GM21526 (cell line): ENCODE data around the gene UNC45A.
"Not testable (repeated sequence)": the region's sequence is repeated elsewhere in the genome, so short reads cannot be mapped to it uniquely, and the experiment has no call there.

Source experiments
- ATAC-seq: cut with Tn5 transposase; IDR thresholded peaks from one replicate; pipeline ENCODE4 v1.9.1; 2021; ENCODE audit warnings: moderate library complexity; ENCODE audit not compliant: unreplicated experiment, low FRiP score

The UNC45A gene

DNA sequence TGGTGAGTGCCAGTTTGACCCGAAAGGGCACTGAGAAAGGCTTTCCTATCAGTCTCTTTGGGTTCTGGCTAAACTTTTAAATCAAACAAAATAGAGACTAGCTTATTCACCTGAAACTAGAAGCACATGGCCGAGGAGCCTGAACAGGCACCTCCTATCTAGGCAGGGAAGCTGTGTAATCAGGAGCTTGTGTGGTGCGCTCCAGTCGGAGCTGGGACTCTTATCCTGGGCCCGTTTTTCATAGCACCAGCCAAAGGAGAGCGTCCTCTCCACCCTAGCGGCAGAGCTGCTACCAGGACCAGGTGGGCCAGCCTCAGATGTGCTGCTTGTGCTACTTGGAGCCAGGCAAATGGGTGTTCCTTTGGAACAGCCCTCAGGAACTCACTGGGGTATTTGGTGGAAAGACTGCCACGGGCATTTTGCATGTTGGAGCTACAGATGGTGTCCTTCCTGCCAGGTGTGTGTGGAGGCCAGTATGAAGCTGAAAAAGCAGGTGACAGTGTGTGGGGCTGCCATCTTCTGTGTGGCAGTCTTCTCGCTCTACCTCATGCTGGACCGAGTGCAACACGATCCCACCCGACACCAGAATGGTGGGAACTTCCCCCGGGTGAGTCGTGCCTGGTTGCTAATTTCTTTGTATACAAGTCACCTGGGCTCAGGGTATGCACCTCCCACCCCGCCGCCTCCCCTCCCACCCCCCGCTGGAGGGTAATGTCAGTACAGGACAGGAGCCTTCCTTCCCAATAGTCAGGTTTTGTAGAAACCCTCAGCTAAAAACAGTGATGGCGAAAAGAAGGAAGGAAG lies 31.1 kb upstream of the UNC45A start:
- no peak for ATAC-seq

DNA sequence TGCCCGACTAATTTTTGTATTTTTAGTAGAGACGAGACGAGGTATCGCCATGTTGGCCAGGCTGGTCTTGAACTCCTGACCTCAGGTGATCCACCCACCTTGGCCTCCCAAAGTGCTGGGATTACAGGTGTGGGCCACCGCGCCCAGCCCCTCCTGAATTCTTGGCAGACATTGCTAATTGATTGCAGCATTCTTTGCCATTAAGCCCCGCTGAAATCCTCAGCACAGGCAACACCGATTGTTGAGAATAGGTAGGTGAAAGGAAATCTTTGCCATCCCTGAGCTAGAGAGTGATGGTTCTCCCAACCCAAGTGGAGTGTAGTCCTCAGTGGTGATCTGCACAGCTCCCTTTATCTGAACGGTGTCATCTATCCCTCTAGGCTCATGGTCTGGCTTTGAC lies 30.3 kb upstream of the UNC45A start:
- no peak for ATAC-seq

DNA sequence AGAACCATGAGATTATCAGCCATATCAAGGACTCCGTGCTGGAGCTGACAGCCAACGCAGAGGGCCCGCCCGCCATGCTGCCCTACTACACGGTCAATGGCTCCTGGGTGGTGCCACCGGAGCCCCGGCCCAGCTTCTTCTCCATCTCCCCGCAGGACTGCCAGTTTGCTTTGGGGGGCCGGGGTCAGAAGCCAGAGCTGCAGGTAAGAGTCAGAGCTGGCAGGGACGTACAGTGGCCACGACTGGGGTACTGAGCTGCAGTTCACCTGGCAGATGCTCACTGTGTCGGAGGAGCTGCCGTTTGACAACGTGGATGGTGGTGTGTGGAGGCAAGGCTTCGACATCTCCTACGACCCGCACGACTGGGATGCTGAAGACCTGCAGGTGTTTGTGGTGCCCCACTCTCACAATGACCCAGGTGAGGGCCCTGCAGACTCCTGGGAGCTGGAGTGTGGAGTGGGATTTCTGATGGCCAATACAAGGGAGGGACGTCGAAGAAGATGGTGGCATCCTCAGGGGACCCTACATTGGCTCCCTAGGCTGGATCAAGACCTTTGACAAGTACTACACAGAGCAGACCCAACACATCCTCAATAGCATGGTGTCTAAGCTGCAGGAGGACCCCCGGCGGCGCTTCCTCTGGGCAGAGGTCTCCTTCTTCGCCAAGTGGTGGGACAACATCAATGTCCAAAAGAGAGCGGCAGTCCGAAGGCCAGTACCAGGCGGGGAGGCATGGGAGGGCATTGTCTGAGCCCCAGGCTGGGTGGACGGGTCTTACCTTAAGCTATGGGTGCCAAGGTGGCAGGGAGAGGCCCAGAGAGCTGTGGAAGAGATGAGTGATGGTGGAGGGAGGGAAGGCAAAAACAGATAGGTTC lies 29.5 kb upstream of the UNC45A start:
- ATAC-seq: no peak

DNA sequence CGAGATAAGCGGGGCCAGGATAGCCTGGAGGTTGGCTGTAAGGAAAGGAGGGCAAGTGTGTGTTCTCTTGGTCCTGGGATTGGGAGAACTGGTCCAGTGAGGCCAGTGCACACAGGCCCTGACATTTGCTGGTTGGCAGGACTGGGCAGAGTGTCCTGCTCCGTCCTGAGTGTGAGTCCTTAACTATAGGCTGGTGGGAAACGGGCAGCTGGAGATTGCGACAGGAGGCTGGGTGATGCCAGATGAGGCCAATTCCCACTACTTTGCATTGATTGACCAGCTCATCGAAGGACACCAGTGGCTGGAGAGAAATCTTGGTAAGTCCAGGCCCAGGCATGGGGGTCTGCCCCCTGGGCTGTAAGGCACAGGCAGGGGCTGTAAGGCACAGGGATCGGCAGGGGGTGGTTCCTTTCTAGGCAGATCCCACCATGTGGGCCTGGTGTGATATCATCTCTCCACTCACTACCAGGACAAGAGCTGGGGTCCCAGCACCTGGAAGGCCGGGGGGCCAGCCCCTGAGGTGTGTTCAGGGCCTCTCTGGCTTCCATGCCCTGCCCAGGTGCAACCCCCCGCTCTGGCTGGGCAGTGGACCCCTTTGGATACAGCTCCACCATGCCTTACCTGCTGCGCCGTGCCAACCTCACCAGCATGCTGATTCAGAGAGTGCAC lies 28.8 kb upstream of the UNC45A start:
- ATAC-seq: no peak

DNA sequence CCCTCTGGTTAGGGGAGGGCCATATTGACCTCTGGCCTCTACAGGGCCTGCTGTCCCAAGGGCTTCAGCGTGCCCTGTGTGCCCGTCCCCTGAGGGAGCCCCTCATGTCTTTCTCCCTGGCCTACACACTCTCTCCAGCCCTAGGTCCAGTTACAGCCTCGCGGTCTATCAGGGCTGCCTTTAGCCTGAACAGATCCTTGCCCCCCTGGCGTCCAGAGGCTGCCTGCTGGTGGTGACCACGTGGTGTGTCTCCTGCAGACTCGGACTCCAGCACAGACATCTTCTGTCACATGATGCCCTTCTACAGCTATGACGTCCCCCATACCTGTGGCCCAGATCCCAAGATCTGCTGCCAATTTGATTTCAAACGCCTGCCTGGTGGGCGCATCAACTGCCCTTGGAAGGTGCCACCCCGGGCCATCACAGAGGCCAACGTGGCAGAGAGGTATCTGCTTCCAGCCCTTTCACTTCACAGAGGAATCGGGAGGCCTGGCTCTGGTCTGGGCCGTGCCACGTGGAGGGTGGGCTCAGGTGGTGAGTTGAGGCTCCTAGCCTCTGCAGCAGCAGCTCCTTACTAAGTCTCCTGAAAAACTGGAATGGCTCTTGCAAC lies 27.9 kb upstream of the UNC45A start:
- ATAC-seq: no peak

DNA sequence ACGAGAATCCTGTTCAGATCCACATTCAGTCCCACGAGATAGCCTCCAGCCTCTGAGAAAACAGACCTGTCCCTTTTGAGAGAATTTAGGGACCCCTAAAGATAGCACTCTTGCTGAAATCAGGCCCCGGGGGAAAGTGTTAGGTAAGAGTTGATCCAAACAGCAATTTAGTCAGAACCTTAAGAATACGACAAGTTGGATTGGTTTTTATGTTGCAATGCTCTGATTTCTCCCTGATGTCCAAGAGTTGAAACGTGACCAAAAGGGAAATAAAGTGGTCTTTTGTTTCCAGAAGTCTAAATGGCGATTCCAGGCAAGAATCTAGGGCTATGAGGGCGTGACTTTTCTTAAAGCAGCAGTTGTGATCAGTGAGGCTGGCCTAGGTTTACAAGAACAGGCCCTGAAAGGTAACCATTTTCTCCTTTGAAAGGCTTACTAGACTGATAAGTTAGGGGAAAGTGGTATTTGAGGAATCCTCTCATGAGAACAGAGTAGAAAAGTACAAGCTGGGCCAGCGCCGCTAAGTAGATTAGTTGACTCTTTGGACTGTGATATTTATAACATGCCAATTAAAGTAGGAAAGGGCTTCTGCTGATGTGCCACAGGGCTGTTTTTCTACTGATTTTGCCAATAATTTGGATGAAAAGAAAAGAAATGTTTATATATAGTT lies 27.1 kb upstream of the UNC45A start:
- ATAC-seq: no peak

DNA sequence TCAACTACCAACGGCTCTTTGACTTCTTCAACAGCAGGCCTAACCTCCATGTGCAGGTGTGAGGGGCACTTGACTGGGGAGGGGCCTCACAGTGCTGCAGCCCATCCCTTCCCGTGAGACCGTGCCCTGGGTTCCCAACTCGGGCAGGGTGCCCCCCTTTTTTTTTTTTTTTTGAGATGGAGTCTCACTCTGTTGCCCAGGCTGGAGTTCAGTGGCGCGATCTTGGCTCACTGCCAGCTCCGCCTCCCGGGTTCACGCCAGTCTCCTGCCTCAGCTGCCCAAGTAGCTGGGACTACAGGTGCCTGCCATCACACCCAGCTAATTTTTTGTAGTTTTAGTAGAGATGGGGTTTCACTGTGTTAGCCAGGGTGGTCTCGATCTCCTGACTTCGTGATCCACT lies 25.6 kb upstream of the UNC45A start:
- not testable (repeated sequence) for ATAC-seq

DNA sequence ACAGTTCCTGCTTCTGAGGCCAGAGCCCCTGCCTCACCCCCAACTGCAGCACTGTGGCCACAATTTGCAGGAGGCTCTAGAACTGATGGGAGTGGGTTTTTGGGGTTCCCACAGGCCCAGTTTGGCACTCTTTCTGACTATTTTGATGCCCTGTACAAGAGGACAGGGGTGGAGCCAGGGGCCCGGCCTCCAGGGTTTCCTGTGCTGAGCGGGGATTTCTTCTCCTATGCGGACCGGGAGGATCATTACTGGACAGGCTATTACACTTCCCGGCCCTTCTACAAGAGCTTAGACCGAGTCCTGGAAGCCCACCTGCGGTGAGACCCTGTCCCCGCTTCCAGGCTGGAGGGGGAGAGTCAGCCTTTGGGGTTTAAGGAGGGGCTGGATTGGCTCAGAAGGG lies 25.1 kb upstream of the UNC45A start:
- ATAC-seq: no peak

DNA sequence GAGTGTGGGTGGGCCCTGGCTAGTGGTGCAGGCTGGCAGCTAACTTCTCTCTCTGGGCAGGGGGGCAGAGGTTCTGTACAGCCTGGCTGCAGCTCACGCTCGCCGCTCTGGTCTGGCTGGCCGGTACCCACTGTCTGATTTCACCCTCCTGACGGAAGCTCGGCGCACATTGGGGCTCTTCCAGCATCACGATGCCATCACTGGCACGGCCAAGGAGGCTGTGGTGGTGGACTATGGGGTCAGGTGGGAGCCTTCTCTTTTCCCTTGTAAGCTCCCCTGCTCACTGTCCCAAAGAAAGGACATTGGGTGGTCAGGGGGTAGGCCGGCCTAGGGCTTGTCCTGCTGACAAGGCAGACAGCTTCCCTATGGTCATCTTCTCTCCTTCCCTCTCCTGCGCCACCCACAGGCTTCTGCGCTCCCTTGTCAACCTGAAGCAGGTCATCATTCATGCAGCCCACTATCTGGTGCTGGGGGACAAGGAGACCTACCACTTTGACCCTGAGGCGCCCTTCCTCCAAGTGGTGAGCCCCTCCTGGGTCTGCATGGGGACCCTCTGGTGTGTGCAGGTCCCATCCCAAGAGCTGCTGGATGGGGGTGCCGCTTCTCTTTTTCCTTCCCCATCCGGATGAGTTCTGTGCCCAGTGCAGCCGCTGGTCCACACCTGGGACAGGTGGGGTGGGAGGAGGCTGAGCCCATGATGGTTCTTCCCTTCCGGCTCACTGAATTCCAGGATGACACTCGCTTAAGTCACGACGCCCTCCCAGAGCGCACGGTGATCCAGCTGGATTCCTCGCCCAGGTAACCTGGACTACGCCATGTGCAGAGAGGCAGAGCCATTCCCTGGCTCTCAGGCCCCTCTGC lies 24.4 kb upstream of the UNC45A start:
- ATAC-seq: no peak

DNA sequence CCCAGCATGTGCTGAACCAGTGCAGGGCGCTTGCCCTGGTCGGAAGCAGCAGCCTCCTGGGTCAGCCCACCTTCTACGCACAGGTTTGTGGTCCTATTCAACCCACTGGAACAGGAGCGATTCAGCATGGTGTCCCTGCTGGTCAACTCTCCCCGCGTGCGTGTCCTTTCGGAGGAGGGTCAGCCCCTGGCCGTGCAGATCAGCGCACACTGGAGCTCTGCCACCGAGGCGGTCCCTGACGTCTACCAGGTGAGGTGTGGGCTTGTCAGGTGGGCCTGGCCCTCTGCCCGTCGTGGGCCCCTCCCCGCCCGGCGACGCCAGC lies 23.8 kb upstream of the UNC45A start:
- no peak for ATAC-seq

DNA sequence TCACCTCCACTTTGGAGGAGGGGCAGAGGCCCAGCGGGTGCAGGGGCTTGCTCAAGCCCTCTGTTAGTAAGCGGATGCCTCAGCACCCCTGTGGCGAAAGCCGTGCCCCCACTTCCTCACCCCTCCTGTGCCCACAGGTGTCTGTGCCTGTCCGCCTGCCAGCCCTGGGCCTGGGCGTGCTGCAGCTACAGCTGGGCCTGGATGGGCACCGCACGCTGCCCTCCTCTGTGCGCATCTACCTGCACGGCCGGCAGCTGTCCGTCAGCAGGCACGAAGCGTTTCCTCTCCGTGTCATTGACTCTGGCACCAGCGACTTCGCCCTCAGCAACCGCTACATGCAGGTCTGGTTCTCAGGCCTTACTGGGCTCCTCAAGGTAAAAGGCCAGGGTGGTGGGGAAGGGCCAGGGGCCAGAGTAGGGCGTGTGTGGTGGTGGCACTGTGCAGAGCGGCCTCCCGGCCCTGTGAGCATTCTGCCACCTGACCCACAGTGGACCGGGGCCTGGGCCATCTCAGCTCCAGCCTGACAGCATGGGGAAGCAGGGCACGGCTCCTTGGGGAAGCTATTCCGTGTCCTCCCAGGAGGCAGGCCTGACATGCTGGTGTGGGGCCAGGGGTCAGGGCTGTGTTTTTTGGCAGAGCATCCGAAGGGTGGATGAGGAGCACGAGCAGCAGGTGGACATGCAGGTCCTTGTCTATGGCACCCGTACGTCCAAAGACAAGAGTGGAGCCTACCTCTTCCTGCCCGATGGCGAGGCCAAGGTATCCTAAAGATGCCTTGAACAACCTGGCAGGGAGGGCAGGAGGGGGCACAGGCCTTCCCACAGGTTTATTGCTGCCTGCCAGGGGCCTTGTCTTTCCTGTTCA lies 22.9 kb upstream of the UNC45A start:
- no peak for ATAC-seq

DNA sequence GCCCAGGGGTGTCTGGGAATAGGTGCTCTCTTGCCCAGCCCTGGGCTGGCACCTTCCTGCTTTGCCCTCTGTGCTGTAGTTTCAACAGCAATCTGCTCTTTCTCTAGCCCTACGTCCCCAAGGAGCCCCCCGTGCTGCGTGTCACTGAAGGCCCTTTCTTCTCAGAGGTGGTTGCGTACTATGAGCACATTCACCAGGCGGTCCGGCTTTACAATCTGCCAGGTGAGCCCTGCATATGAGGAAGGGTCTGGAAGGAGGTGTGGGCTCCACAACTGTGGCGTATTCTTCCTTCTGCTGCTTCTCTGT lies 22.4 kb upstream of the UNC45A start:
- no peak for ATAC-seq

DNA sequence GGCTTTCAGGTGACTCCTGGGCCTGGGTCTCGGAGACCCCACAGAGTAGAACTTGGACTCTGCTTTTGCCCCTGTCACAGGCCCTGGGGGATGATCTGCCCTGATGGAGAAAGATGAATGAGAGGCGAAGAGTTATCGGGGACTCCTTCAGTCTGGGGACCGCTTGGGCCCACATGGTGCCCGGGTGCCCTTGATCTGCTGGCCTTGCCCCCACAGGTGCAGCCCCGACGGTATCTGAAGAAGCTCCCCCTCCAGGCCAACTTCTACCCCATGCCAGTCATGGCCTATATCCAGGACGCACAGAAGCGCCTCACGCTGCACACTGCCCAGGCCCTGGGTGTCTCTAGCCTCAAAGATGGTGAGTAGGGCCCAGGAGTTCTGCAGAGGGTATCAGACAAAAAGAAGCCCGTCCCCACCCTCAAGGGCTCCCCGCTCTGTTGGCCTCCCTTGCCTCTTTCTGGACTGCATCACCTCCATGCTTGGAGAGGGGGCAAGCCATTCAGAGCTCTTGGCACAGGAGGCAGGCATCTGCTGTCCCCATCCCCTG lies 21.6 kb upstream of the UNC45A start:
- no peak for ATAC-seq

DNA sequence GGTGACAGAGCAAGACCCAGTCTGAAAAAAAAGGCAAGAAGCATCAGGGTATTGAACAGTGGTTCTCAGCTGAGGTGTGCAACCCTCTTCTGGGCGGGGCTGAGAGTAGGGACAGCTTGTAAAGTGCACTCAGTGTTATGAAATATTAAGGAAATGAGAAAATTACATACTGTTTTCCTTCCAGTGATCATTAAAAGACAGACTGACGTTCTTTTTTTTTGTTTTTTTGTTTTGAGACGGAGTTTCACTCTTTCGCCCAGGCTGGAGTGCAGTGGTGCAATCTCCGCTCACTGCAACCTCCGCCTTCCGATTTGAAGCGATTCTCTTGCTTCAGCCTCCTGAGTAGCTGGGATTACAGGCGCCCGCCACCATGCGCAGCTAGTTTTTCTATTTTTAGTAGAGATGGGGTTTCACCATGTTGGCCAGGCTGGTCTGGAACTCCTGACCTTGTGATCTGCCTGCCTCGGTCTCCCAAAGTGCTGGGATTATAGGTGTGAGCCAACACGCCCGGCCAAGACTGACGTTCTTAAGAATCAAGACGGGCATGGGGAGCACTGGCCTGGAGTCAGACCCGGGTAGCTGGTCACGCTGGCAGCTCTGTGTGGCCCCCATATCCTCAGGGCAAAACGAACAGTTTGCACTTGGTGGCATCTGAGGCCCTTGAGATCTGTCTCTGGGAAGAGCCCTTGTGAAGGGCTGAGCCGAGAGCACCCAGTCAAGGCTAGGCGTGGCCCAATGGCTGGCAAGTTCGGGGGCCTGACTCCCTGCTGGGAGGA lies 20.6 kb upstream of the UNC45A start:
- no peak for ATAC-seq

DNA sequence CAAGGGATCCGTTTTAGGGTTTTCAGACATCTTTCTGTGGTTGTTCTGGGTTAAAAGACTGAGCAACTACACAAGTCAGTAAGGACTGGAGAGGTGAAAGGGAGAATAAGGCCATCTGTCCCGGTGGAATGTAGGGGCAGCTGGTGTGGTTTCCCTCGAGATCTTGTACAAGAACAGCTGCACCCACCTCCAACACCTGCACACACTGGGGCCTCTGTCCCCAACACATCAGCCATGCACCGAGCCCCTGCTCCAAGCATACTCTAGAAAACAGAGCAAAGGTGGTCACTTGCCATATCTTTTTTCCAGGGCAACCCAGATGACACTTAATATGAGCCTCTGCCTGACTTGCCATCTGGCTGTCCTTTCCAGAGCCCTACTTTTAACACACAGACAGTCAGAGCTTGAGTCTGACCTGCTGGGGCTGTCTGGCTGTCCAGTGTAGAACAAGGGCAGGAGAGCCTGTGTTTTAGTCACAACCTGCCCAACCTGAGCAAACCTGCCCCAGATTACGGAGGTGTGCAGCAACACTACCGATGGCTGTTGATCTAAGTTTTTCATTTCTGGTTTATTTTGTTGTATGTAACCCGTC lies 19.8 kb upstream of the UNC45A start:
- ATAC-seq: no peak

DNA sequence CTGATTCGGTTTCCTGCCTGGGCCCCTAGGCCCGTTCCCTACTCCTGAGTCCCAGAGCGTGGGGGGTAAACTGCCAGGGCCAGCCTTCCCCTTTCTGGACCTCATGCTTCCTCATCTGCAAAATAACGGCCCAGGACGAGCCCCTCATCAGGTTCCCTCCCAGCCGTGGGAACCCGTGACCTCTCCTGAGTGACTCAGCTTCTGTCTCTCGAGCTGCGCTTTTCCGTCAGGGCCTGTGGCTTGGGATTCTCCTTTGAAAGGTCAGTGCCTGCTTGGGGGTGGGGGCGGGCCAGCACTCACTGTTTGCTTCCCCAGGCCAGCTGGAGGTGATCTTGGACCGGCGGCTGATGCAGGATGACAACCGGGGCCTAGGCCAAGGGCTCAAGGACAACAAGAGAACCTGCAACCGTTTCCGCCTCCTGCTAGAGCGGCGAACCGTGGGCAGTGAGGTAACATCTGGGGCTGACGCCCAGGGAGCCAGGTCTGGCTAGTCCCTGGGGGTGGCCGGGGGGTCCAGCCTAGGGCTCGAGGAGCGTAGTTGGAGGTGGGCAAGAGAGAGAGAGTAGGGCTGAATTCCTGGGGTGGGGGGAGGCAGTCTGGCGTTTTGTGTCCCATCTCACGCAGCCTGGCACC lies 19.2 kb upstream of the UNC45A start:
- ATAC-seq: no peak

DNA sequence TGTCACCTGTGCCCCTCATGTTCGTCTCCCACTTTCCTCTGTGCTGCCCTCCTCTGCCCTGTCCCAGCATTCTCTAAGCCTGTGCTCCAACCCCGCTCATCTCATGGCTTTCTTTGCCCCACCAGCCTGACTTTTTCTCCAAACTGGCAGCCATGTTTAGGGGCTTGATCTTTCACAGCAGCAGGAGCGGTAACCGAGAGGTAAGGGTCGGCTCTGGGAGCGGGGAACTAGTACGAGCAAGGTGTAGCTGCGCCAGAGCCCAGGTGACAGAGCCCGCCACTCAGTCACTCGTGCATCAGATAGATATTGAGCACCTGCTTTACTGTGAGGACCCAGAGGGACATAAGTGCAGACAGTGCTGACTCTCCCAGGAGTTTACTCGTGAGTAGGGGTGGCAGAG lies 18.6 kb upstream of the UNC45A start:
- no peak for ATAC-seq
